ENCODE measurements around the gene TAS1R1. TPM values are rescaled to one million over a fixed set of nuclear protein-coding genes. Genes with fewer than 3 reads are reported as not detected.
A peak's percentile ranks its signal among the peaks of the same experiment; 100 is the strongest.

The TAS1R1 gene
- not detected in 2 replicates for total RNA-seq (2014; rRNA removed; shearing (Covaris generic))
- polyA plus RNA-seq (2016; fragmentation: Nextera tagmentation; extraction: Ambion mirVana), result 0.19 TPM in 1 of 2 replicates, not detected in the other
- long read RNA-seq, result 0 reads

DNA sequence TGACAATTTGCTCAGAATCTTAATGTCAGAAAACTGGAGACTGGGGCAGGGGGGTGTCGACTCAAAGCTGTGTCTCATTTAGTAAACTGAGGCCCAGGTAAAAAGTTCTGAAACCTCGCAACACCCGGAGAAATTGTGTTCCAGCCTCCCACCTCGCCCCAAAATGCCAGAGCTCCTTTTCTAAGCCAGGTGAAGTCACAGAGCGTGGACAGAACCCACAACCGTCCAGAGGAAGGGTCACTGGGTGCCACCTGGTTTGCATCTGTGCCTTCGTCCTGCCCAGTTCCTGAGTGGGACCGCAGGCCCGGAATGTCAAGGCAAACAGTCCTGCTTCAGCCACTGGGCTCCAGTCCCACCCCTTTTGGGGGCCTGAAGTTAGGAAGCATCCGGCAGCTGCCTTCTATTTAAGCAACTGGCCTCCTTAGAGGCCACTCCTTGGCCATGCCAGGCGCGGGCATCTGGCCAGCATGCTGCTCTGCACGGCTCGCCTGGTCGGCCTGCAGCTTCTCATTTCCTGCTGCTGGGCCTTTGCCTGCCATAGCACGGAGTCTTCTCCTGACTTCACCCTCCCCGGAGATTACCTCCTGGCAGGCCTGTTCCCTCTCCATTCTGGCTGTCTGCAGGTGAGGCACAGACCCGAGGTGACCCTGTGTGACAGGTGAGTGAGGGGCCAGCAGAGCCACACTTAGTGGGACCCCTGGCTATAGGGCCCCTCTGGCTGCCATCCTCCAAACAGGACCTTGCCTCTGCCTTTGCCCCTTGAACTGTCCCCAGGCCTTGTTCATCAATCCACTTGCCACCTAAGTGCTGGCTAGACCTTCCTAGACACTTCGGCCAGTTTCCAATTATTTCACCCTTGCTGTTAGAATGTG is at the start of gene TAS1R1:
TSS of gene TAS1R1 (plus strand) at position 401 of the 872 bp plus-strand sequence. CDS start at position 468, 67 bp downstream.
- H2AFZ ChIP-seq, result peak within 1 kb of the TSS; percentile 87
- Mint-ChIP-seq H3K4me3 (peak within 1 kb of the TSS; percentile 85), H3K36me3 (ENCODE audit: low read depth) (peaks cover 12% of the 10 kb centered on the region), H3K27ac (no peak within 1 kb of the TSS), H3K27me3 (ENCODE audit: insufficient read depth, low read depth, poor library complexity) (peaks cover 5% of the 10 kb centered on the region), H3K9me3 (no peaks in the 10 kb centered on the region), H3K4me1 (peaks cover 9% of the 10 kb centered on the region)
- peaks cover 17% of the 10 kb centered on the region for H4K20me1 ChIP-seq (replicated peaks; ENCODE audit: insufficient read depth)
- H3K27me3 ChIP-seq (ENCODE audit: insufficient read depth), result no peaks in the 10 kb centered on the region
- H3K4me1 ChIP-seq (ENCODE audit: insufficient read depth), result peaks cover 9% of the 10 kb centered on the region
- 0 out of 2 replicates have a peak, but pooled peaks cover 3% of the 10 kb centered on the region for H3F3A ChIP-seq (replicated peaks; ENCODE audit: low read depth)
- H3K36me3 ChIP-seq (ENCODE audit: insufficient read depth), result peaks cover 5% of the 10 kb centered on the region; the same call in 1 of the 2 replicates
- no peak for TF ChIP-seq JUNB (IDR thresholded peaks at IDR 0.05; ENCODE audit: unreplicated experiment)
- H3K27ac ChIP-seq (ENCODE audit: low read depth), result no peak within 1 kb of the TSS
- H3K4me3 ChIP-seq, result peak within 1 kb of the TSS; percentile 96
- DNase-seq (ENCODE audit: low spot score) (no peak), ATAC-seq (no peak; the same call in 2 of the 3 replicates)
- H3K79me2 ChIP-seq (replicated peaks; ENCODE audit: insufficient read depth), result peaks cover 36% of the 10 kb centered on the region
- no peaks in the 10 kb centered on the region for H3K9me2 ChIP-seq (ENCODE audit: insufficient read depth)
- peak within 1 kb of the TSS; percentile 91 for H3K4me2 ChIP-seq

- no peak overlapping the region for H2AFZ ChIP-seq
- H4K20me1 ChIP-seq (replicated peaks; ENCODE audit: insufficient read depth), result no peaks in the 10 kb centered on the region
- no peak for DNase-seq (ENCODE audit: low spot score)
- H3K27ac ChIP-seq (ENCODE audit: low read depth), result no peak overlapping the region
- no peaks in the 10 kb centered on the region for H3K9me3 Mint-ChIP-seq
- H3K4me3 Mint-ChIP-seq, result no peak overlapping the region
- H3F3A ChIP-seq (replicated peaks; ENCODE audit: low read depth), result no peaks in the 10 kb centered on the region
- no peaks in the 10 kb centered on the region for H3K4me1 ChIP-seq (ENCODE audit: insufficient read depth)
- no peaks in the 10 kb centered on the region for H3K36me3 Mint-ChIP-seq (ENCODE audit: low read depth)
- H3K27me3 Mint-ChIP-seq (ENCODE audit: insufficient read depth, low read depth, poor library complexity), result peaks cover 12% of the 10 kb centered on the region
- 0 out of 3 replicates have a peak, but pooled peaks cover 3% of the 10 kb centered on the region for H3K4me1 Mint-ChIP-seq
- no peak overlapping the region for H3K4me3 ChIP-seq
- no peaks in the 10 kb centered on the region; the same call in 1 of the 2 replicates for H3K27me3 ChIP-seq (ENCODE audit: insufficient read depth)
- no peak for ATAC-seq
- H3K79me2 ChIP-seq (replicated peaks; ENCODE audit: insufficient read depth), result no peaks in the 10 kb centered on the region
- no peaks in the 10 kb centered on the region for H3K36me3 ChIP-seq (ENCODE audit: insufficient read depth)
- no peak overlapping the region for H3K27ac Mint-ChIP-seq
- H3K4me2 ChIP-seq, result no peak overlapping the region
- no peaks in the 10 kb centered on the region for H3K9me2 ChIP-seq (ENCODE audit: insufficient read depth)
- TF ChIP-seq POLR2AphosphoS5 (IDR thresholded peaks at IDR 0.05; ENCODE audit: low read depth) (no peak), STAT1 (IDR thresholded peaks at IDR 0.05; ENCODE audit: unreplicated experiment) (no peak), ZNF331 (CRISPR knock-in tag; IDR thresholded peaks at IDR 0.05; ENCODE audit: low read depth) (no peak), NANOG (IDR thresholded peaks at IDR 0.05; ENCODE audit: borderline replicate concordance) (no peak), CTCF (conservative IDR thresholded peaks at IDR 0.05; ENCODE audit: low read depth in 2 of 2) (no peak), EZH2phosphoT487 (IDR thresholded peaks at IDR 0.05; ENCODE audit: unreplicated experiment) (no peak), CREB1 (CRISPR knock-in tag; IDR thresholded peaks at IDR 0.05; ENCODE audit: low read depth) (no peak)
- TF ChIP-seq, protein P1, sequence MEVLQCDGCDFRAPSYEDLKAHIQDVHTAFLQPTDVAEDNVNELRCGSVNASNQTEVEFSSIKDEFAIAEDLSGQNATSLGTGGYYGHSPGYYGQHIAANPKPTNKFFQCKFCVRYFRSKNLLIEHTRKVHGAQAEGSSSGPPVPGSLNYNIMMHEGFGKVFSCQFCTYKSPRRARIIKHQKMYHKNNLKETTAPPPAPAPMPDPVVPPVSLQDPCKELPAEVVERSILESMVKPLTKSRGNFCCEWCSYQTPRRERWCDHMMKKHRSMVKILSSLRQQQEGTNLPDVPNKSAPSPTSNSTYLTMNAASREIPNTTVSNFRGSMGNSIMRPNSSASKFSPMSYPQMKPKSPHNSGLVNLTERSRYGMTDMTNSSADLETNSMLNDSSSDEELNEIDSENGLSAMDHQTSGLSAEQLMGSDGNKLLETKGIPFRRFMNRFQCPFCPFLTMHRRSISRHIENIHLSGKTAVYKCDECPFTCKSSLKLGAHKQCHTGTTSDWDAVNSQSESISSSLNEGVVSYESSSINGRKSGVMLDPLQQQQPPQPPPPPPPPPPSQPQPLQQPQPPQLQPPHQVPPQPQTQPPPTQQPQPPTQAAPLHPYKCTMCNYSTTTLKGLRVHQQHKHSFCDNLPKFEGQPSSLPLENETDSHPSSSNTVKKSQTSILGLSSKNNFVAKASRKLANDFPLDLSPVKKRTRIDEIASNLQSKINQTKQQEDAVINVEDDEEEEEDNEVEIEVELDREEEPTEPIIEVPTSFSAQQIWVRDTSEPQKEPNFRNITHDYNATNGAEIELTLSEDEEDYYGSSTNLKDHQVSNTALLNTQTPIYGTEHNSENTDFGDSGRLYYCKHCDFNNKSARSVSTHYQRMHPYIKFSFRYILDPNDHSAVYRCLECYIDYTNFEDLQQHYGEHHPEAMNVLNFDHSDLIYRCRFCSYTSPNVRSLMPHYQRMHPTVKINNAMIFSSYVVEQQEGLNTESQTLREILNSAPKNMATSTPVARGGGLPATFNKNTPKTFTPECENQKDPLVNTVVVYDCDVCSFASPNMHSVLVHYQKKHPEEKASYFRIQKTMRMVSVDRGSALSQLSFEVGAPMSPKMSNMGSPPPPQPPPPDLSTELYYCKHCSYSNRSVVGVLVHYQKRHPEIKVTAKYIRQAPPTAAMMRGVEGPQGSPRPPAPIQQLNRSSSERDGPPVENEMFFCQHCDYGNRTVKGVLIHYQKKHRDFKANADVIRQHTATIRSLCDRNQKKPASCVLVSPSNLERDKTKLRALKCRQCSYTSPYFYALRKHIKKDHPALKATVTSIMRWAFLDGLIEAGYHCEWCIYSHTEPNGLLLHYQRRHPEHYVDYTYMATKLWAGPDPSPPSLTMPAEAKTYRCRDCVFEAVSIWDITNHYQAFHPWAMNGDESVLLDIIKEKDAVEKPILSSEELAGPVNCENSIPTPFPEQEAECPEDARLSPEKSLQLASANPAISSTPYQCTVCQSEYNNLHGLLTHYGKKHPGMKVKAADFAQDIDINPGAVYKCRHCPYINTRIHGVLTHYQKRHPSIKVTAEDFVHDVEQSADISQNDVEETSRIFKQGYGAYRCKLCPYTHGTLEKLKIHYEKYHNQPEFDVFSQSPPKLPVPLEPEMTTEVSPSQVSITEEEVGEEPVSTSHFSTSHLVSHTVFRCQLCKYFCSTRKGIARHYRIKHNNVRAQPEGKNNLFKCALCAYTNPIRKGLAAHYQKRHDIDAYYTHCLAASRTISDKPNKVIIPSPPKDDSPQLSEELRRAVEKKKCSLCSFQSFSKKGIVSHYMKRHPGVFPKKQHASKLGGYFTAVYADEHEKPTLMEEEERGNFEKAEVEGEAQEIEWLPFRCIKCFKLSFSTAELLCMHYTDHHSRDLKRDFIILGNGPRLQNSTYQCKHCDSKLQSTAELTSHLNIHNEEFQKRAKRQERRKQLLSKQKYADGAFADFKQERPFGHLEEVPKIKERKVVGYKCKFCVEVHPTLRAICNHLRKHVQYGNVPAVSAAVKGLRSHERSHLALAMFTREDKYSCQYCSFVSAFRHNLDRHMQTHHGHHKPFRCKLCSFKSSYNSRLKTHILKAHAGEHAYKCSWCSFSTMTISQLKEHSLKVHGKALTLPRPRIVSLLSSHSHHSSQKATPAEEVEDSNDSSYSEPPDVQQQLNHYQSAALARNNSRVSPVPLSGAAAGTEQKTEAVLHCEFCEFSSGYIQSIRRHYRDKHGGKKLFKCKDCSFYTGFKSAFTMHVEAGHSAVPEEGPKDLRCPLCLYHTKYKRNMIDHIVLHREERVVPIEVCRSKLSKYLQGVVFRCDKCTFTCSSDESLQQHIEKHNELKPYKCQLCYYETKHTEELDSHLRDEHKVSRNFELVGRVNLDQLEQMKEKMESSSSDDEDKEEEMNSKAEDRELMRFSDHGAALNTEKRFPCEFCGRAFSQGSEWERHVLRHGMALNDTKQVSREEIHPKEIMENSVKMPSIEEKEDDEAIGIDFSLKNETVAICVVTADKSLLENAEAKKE (CRISPR knock-in tag; IDR thresholded peaks at IDR 0.05), result no peak
- TF ChIP-seq, protein P2, sequence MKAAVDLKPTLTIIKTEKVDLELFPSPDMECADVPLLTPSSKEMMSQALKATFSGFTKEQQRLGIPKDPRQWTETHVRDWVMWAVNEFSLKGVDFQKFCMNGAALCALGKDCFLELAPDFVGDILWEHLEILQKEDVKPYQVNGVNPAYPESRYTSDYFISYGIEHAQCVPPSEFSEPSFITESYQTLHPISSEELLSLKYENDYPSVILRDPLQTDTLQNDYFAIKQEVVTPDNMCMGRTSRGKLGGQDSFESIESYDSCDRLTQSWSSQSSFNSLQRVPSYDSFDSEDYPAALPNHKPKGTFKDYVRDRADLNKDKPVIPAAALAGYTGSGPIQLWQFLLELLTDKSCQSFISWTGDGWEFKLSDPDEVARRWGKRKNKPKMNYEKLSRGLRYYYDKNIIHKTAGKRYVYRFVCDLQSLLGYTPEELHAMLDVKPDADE (IDR thresholded peaks at IDR 0.05), result no peak
These were observed 49.5 kb upstream of the TAS1R1 start for GRCh38 chr1:6505367-6506209.
